Mucosa of gallbladder (tissue), 1 donor: ENCODE measurements around the gene IL17REL. TPM values are rescaled to one million over a fixed set of nuclear protein-coding genes. Genes with fewer than 3 reads are reported as not detected.

Experiments
- DNase-seq: peaks from one replicate; pipeline ENCODE4 v3.0.0-alpha.2; 2020; ENCODE audit warnings: low spot score
- total RNA-seq: library from RNA; stranded (reverse); gene quantifications from one replicate; pipeline ENCODE4 v1.2.1, GENCODE V29; 2021
- donor health status: DM: no; HTN: no; CAD: no.

The IL17REL gene
- total RNA-seq: 0.06 TPM

GRCh38 chr22:50012211-50013181 is at the start of gene IL17REL:
Gene IL17REL (minus strand): TSS chr22:50012765. CDS start chr22:50012646, 119 bp downstream.
- DNase-seq: no peak

DNA sequence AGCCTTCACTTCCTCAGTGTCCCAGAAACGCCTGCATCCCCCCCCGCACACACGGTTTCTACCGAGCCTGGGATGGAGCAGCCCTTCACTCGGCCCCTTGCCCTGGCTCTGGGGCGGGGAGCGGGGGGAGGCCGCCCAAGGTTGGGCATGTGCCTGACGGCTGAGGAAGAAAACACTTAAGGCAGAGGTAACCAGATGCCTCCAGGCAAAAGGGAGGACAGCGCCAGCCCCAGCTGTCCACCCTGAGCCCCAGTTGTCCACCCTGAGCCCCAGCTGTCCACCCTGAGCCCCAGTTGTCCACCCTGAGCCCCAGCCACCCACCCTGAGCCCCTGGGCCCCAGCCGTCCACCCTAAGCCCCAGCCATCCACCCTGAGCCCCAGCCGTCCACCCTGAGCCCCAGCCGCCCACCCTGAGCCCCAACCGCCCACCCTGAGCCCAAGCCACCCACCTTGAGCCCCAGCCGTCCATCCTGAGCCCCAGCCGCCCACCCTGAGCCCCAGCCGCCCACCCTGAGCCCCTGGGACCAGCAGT is 49.3 kb upstream of the IL17REL start:
- DNase-seq: no peak

GRCh38 chr22:50061141-50061823 is 48.7 kb upstream of the IL17REL start:
- no peak for DNase-seq

DNA sequence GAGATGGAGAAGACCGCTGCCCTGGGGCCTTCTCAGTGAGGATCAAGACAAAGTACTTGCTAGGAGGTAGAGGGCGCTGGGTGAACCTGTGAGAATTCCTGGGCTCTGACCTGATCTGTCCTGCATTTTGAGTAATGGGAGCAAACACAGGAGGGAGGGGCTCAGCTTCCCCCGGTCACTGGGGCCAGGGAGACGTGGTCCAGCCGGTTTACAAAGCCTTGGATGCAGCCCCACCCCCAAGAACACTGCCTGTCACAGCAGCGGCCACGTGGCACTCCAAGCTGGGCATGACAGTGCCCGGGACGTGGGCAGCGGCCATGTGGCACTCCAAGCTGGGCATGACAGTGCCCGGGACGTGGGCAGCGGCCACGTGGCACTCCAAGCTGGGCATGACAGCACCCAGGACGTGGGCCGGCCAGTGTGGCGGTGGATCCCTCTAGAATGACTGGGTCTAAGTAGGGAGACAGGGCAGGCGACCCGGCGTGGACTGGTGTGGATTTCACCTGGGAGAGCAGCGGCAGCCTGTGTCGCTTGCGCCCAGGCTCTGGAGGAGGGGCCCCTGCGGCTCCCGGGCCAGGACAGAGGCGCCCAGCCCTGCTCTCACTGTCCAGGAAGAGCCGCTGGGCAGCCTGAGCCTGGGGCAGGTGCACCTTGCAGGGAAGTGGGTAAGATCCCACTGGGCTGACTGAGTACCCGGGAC is 48.0 kb upstream of the IL17REL start:
- no peak for DNase-seq

GRCh38 chr22:50059881-50060262 is 47.3 kb upstream of the IL17REL start:
- no peak for DNase-seq

DNA sequence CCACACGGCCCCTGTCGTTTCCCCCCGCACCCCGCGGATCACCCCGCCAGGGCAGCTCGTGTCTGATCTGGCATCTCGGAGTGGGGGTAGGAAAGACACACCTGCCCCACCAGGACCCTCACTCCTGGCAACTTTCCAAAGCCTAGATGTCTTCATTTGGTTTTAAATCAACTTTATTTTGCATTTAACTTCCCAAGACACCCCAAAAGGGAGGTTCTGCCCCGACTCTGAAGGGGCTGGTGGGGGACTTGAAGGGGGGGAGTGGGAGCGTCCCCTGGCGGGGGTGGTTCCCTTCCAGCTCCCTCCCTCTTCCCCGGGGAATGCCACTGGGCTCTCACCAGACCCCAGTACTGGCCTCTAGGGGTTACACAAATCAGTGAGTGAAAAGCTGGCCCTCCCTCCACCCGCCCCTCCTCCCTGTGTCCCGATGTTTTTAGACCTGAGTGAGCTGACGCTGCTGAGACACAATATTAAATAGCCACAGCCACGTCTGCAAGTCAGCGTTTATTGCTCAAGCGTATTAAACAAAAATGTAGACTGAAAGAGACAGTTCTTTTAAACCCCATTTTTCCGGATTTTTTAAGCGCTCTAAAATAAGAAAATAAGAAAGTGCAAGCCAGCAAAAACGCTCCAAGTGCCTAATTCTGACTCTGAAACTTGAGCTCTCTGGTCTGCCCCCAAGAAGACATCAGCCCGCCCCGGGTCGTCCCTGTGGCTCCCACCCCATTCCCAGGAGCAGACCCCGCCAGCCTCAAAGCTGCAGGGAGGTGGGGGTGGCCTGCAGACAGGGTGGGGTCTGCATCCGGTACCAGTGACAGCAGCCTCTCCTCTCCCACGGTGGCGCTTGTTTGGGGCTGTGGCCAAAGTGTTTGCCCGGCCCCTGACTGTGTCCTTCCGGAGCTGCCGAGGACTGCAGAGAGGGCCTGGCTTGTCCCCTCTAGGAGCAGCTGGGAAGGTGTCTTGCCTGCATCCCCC is 46.6 kb upstream of the IL17REL start:
- DNase-seq: no peak

GRCh38 chr22:50058061-50058905 is 45.7 kb upstream of the IL17REL start, which contains the start of gene TTLL8:
Gene TTLL8 (minus strand): TSS chr22:50058298.
- DNase-seq: no peak

DNA sequence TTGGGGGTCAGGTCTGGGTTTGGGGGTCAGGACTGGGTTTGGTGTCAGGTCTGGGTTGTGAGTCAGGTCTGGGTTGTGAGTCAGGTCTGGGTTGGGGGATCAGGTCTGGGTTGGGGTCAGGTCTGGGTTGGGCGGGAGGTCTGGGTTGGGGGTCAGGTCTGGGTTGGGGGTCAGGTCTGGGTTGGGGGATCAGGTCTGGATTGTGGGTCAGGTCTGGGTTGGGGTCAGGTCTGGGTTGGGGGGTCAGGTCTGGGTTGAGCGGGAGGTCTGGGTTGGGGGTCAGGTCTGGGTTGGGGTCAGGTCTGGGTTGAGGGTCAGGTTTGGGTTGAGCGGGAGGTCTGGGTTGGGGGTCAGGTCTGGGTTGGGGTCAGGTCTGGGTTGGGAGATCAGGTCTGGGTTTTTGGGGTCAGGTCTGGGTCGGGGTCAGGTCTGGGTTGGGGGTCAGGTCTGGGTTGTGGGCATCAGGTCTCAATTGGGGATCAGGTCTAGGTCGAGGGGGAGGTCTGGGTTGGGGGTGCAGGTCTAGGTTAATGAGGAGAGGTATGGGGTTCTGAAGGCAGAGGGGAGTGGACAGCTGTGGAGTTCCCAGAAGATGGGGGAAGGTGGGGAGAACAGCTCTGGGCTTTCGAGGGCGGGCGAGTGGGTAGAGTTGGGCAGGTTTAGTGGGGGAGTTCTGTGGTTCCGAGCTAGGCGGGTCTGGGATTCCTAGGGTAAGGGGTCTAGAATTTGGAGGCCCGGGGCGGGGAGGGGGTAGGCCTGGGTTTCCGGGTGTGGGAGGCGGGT is 44.9 kb upstream of the IL17REL start:
- DNase-seq: no peak

- no peak for DNase-seq
Observed at GRCh38 chr22:50056214-50056972, 43.8 kb upstream of the IL17REL start.

- DNase-seq: no peak
Observed at GRCh38 chr22:50053861-50054260, 41.3 kb upstream of the IL17REL start.

GRCh38 chr22:50051930-50052329 is 39.4 kb upstream of the IL17REL start:
- DNase-seq: no peak

GRCh38 chr22:50049299-50050195 is 37.0 kb upstream of the IL17REL start:
- no peak for DNase-seq

DNA sequence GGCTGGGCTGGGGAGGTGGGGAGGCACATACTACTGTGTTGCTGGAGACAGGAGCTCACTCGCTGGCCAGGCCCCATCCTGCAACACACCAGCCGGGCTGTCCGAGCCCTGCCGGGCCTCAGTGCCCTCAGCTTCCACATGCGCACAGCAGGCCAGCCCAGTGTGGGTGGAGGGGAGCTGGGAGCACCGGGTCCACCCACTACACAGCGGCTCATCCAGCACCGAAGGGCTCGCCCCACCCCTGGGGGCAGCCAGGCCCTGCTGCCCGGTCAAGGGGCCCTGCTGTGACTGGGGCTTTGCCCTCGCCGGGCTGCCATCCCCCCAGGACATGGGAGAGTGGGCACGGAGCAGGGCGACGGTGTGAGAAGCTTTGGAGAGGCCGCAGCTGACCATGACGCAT is 36.3 kb upstream of the IL17REL start:
- DNase-seq: no peak

- DNase-seq: no peak
Observed at GRCh38 chr22:50048061-50048765, 35.6 kb upstream of the IL17REL start.

DNA sequence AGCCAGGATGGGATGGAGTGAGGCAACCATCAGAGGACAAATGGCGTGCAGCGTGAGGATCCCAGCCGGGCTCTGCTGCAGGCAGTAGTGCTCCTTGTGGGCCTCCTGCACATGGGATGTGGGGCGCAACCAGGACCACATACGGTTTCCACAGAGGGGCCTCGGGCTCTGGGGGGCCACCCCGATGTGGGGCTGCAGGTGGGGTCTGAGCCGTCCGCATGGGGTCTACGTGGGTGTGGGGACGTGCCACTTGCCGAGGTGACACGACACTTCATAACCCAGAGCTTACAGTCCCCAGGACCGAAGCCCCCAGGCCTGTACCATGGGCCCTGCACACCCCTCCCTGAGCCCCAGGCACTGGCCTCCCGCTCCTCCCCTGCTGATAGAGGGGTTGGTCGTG is 34.8 kb upstream of the IL17REL start:
- DNase-seq: no peak

- DNase-seq: no peak
Observed at GRCh38 chr22:50046481-50047245, 34.1 kb upstream of the IL17REL start.
